ENCODE data around the gene EFNA5.

The EFNA5 gene

DNA sequence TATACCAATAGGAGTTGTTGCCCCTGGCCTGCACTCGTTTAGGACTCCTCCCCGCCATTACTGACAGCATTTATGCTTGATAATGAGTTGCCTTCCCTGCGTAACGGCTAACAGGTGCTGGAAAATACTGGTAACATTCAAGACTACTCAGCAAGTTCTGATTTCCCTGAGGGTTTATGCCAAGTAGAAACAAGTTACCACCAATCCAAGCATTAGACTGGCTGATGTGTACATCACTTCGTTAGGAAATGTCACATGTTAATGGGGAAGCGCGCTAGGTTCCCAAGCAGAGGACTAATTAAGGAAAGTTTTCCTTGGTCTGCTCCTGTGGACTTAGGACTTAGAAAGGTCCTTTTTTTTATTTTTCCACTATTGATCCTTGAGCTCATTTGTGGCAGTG, 302.1 kb downstream of the EFNA5 start:
- no peak for TF ChIP-seq CTCF (conservative IDR thresholded peaks at IDR 0.05; ENCODE audit: low read depth, low read length)
- no peaks in the 10 kb centered on the region for H3K4me1 ChIP-seq (ENCODE audit: low read depth, poor library complexity, severe bottlenecking)
- H3K9ac ChIP-seq = no peak overlapping the region
- no peaks in the 10 kb centered on the region for H3K79me2 ChIP-seq (ENCODE audit: insufficient read depth, low read depth)
- H3K4me2 ChIP-seq = no peak overlapping the region
- H4K20me1 ChIP-seq (ENCODE audit: insufficient read depth) = no peaks in the 10 kb centered on the region
- H3K36me3 ChIP-seq (ENCODE audit: insufficient read depth) = no peaks in the 10 kb centered on the region
- no peak overlapping the region for H3K4me3 ChIP-seq (IDR thresholded peaks at IDR 0.05; ENCODE audit: insufficient read depth, low read depth, low read length)
- no peak overlapping the region for H2AFZ ChIP-seq (ENCODE audit: low read depth)
- H3K27ac ChIP-seq = no peak overlapping the region
- H3K27me3 ChIP-seq (ENCODE audit: insufficient read depth, low read depth) = no peaks in the 10 kb centered on the region

DNA sequence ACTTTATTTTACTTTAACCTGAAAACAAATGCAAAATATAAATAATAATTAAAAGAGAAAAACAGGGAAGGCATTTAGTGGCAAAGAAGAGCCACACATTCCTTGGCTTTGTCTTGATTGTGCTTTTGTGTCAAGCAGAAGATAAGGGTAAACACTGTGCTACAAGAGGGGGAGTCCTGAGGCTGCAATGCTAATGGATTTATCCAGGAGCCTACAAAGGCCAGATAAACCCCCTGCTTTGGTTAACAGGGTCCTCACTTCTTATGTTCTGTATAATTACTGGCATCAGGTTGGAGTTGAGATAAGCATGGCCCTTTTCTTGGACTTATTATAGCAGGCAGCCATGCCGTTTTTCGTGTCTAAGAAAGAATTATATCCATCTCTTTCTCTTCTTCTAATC, 302.8 kb downstream of the EFNA5 start:
- no peaks in the 10 kb centered on the region for H3K27me3 ChIP-seq (ENCODE audit: insufficient read depth, low read depth)
- no peak overlapping the region for H3K27ac ChIP-seq
- no peaks in the 10 kb centered on the region for H4K20me1 ChIP-seq (ENCODE audit: insufficient read depth)
- no peak for TF ChIP-seq CTCF (conservative IDR thresholded peaks at IDR 0.05; ENCODE audit: low read depth, low read length)
- H3K4me2 ChIP-seq = no peak overlapping the region
- no peak overlapping the region for H3K9ac ChIP-seq
- H3K79me2 ChIP-seq (ENCODE audit: insufficient read depth, low read depth) = no peaks in the 10 kb centered on the region
- H2AFZ ChIP-seq (ENCODE audit: low read depth) = no peak overlapping the region
- no peak overlapping the region for H3K4me3 ChIP-seq (IDR thresholded peaks at IDR 0.05; ENCODE audit: insufficient read depth, low read depth, low read length)
- H3K4me1 ChIP-seq (ENCODE audit: low read depth, poor library complexity, severe bottlenecking) = no peaks in the 10 kb centered on the region
- no peaks in the 10 kb centered on the region for H3K36me3 ChIP-seq (ENCODE audit: insufficient read depth)

- H3K27ac ChIP-seq = no peak overlapping the region
- no peaks in the 10 kb centered on the region for H3K79me2 ChIP-seq (ENCODE audit: insufficient read depth, low read depth)
- H3K27me3 ChIP-seq (ENCODE audit: insufficient read depth, low read depth) = no peaks in the 10 kb centered on the region
- no peaks in the 10 kb centered on the region for H4K20me1 ChIP-seq (ENCODE audit: insufficient read depth)
- TF ChIP-seq CTCF (conservative IDR thresholded peaks at IDR 0.05; ENCODE audit: low read depth, low read length) = no peak
- no peak overlapping the region for H3K9ac ChIP-seq
- no peak overlapping the region for H3K4me2 ChIP-seq
- H3K36me3 ChIP-seq (ENCODE audit: insufficient read depth) = no peaks in the 10 kb centered on the region
- H2AFZ ChIP-seq (ENCODE audit: low read depth) = no peak overlapping the region
- H3K4me3 ChIP-seq (IDR thresholded peaks at IDR 0.05; ENCODE audit: insufficient read depth, low read depth, low read length) = no peak overlapping the region
- no peaks in the 10 kb centered on the region for H3K4me1 ChIP-seq (ENCODE audit: low read depth, poor library complexity, severe bottlenecking)
Observed at GRCh38 chr5:107367480-107367879, 303.3 kb downstream of the EFNA5 start.

DNA sequence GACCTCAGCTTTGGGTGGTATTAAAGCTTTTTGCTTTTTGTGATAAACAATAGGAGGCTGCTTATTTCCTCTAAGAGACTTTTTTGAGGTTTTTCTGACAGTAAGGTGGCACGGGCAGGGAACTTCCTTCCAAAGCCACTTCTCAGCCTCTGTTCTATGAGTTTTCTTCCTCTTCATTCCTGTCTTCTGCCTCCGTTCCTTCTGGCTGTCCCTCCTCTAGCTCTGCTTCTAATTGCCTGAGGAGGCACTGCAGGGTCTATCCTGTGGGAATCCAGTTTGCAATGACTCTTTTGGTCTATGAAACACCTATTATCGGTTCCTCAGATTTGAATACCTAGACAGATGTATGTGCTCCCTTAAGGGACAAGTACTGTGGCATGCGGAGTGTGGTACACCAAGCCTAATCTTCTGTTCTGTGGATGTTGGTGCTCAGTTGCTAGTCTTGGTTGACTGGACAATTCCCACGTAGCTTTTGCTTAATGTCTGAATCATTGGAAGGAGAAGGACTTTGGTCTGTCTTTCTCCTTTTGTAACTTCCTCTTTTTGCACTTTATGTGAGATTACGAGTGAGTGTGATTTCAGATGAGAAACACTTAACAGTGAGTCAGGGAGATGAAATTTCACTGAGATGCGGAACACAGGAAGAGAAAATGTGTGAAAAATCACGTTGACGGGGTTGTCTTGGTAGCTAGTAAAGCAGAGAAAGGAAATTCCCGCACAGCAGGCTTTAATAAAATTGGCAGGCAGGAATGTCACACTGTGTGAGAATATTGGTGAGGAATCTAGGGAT, 305.2 kb downstream of the EFNA5 start:
- no peak overlapping the region for H3K9ac ChIP-seq

More for the DNA sequence above, 305.2 kb downstream of the EFNA5 start:
- Histone ChIP-seq H3K27ac (no peak overlapping the region), H3K4me3 (IDR thresholded peaks at IDR 0.05; ENCODE audit: insufficient read depth, low read depth, low read length) (no peak overlapping the region), H3K36me3 (ENCODE audit: insufficient read depth) (no peaks in the 10 kb centered on the region), H3K4me1 (ENCODE audit: low read depth, poor library complexity, severe bottlenecking) (no peaks in the 10 kb centered on the region), H3K79me2 (ENCODE audit: insufficient read depth, low read depth) (no peaks in the 10 kb centered on the region), H3K27me3 (ENCODE audit: insufficient read depth, low read depth) (no peaks in the 10 kb centered on the region), H2AFZ (ENCODE audit: low read depth) (no peak overlapping the region), H4K20me1 (ENCODE audit: insufficient read depth) (no peaks in the 10 kb centered on the region), H3K4me2 (no peak overlapping the region)
- no peak for TF ChIP-seq CTCF (conservative IDR thresholded peaks at IDR 0.05; ENCODE audit: low read depth, low read length)
